Fibroblast of lung (primary cell): ENCODE data around the gene LIN37. TPM values are rescaled to one million over a fixed set of nuclear protein-coding genes. Genes with fewer than 3 reads are reported as not detected.

Experiments used
- DNase-seq, 2 donors: peaks; one replicate each; pipeline versions ENCODE4 v3.0.0 to v3.0.0-alpha.2; 2010; ENCODE audit warnings: low read depth in 2 of 2
- H2AFZ ChIP-seq: 2 replicates; pipeline ENCODE4 v1.5.1; 2012; ENCODE audit warnings: low read length, control low read depth, inconsistent platforms
- H3K27ac ChIP-seq: 2 replicates; pipeline ENCODE4 v1.5.1; 2011; ENCODE audit warnings: low read length, control low read depth; ENCODE audit not compliant: insufficient read depth
- H3K27me3 ChIP-seq: 2 replicates; pipeline ENCODE4 v1.5.1; 2011; ENCODE audit warnings: mild to moderate bottlenecking, low read length; ENCODE audit not compliant: control insufficient read depth, insufficient read depth
- H3K36me3 ChIP-seq: 2 replicates; pipeline ENCODE4 v1.5.1; 2011; ENCODE audit warnings: low read length; ENCODE audit not compliant: control insufficient read depth, insufficient read depth
- H3K4me1 ChIP-seq: 2 replicates; pipeline ENCODE4 v1.5.1; 2011; ENCODE audit warnings: low read length; ENCODE audit not compliant: control insufficient read depth, insufficient read depth; ENCODE audit errors: extremely low read depth
- H3K4me2 ChIP-seq: 2 replicates; pipeline ENCODE4 v1.5.1; 2011; ENCODE audit warnings: low read length, control low read depth; ENCODE audit not compliant: insufficient read depth; ENCODE audit errors: extremely low read depth
- H3K4me3 ChIP-seq, 4 experiments: fragments of 200-600 bp in 1 of 4; sonication (generic) in 1 of 4; replicated peaks in 1 of 4; 2 replicates each; pipeline ENCODE4 v1.5.1; 2011 to 2016; ENCODE audit warnings: low read length in 4 of 4, low read depth in 3 of 4, mild to moderate bottlenecking in 3 of 4, control low read depth in 2 of 4, inconsistent platforms in 1 of 4, mixed read lengths in 1 of 4; ENCODE audit not compliant: insufficient read depth in 1 of 4; ENCODE audit errors: control extremely low read depth in 1 of 4
- H3K79me2 ChIP-seq: 2 replicates; pipeline ENCODE4 v1.5.1; 2012; ENCODE audit warnings: mild to moderate bottlenecking, low read length, inconsistent platforms; ENCODE audit not compliant: control insufficient read depth, insufficient read depth
- H3K9ac ChIP-seq: 2 replicates; pipeline ENCODE4 v1.5.1; 2011; ENCODE audit warnings: mild to moderate bottlenecking, low read length, control low read depth; ENCODE audit not compliant: insufficient read depth
- H3K9me3 ChIP-seq: 2 replicates; pipeline ENCODE4 v1.5.1; 2012; ENCODE audit warnings: low read depth, low read length; ENCODE audit not compliant: control insufficient read depth, insufficient read depth
- H4K20me1 ChIP-seq: 2 replicates; pipeline ENCODE4 v1.5.1; 2011; ENCODE audit warnings: low read length; ENCODE audit not compliant: control insufficient read depth, insufficient read depth; ENCODE audit errors: extremely low read depth
- EZH2 ChIP-seq: IDR thresholded peaks from 2 replicates; pipeline ENCODE4 v1.5.1; 2012; ENCODE audit warnings: low read length, control low read depth, mild to moderate bottlenecking; ENCODE audit errors: missing control alignments
- polyA plus RNA-seq, 2 donors: library from polyadenylated mRNA; depleted of rRNA in 1 of 2; stranded (reverse) in 1 of 2; unstranded in 1 of 2; fragments of >200 nt; gene quantifications; 2 replicates each; pipeline ENCODE4 v1.2.1, GENCODE V29; 2011 to 2012; ENCODE audit warnings: missing spikeins in 1 of 2
- total RNA-seq: library from RNA; depleted of rRNA; stranded (reverse); fragments of >200 nt; gene quantifications from 2 replicates; pipeline ENCODE4 v1.2.1, GENCODE V29; 2014
- TF ChIP-seq, protein P1 (sequence below), 2 donors: IDR thresholded peaks in 1 of 2; conservative IDR thresholded peaks in 1 of 2; 1 replicate in 1 of 2; 2 replicates in 1 of 2; pipeline ENCODE4 v1.5.1; 2011 to 2012; ENCODE audit warnings: low read length in 2 of 2, control low read depth in 1 of 2, inconsistent platforms in 1 of 2, low read depth in 1 of 2, mild to moderate bottlenecking in 1 of 2

LIN37 gene
- total and polyA plus RNA-seq, 2 donors (not counting 1 experiment from before 2014, with no cell fraction given) = 6.4 to 10.3 TPM

DNA sequence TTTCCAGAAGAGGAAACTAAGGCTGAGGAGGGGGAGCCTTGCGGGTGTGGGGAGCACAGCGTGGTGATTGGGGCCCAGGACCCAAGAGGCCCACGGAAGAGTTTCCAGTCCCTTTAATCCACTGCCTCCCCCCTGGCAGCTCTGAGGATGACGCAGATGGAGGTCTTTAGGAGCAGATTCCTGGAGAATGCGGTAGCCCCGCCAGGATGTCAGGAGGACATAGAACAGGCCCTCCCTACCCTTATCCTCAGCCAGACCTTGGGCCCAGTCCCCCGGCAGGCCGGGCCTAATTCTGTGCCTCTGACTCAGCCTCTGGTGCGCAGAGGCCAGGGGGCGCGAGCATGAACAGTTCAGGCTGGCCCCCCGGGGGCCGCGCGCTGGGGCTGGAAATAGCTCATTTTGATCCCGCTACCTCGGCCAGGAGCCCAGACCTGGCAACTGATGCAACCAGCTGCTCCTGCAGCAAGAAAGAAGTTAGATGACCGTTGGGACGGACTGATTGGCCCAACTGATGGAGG lies 8.9 kb downstream of the LIN37 start:
- H3K36me3 ChIP-seq = peaks cover 30% of the 10 kb centered on the region
- TF ChIP-seq, protein P1, sequence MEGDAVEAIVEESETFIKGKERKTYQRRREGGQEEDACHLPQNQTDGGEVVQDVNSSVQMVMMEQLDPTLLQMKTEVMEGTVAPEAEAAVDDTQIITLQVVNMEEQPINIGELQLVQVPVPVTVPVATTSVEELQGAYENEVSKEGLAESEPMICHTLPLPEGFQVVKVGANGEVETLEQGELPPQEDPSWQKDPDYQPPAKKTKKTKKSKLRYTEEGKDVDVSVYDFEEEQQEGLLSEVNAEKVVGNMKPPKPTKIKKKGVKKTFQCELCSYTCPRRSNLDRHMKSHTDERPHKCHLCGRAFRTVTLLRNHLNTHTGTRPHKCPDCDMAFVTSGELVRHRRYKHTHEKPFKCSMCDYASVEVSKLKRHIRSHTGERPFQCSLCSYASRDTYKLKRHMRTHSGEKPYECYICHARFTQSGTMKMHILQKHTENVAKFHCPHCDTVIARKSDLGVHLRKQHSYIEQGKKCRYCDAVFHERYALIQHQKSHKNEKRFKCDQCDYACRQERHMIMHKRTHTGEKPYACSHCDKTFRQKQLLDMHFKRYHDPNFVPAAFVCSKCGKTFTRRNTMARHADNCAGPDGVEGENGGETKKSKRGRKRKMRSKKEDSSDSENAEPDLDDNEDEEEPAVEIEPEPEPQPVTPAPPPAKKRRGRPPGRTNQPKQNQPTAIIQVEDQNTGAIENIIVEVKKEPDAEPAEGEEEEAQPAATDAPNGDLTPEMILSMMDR (conservative IDR thresholded peaks at IDR 0.05 in 1 of 2, IDR thresholded peaks at IDR 0.05 in 1 of 2; ENCODE audit: low read depth in 1 of 2, low read length in 2 of 2) = no peak
- TF ChIP-seq EZH2 = no peak
- H3K9me3 ChIP-seq = no peaks in the 10 kb centered on the region
- DNase-seq = peak; percentile 96 to 98
- no peaks in the 10 kb centered on the region for H3K27me3 ChIP-seq
- H3K4me2 ChIP-seq = peak overlapping the region; percentile 76
- peak overlapping the region in 3 of 4 experiments; percentile 73 to 87 (median 83) for H3K4me3 ChIP-seq
- H4K20me1 ChIP-seq = no peaks in the 10 kb centered on the region
- H2AFZ ChIP-seq = no peak overlapping the region
- peak overlapping the region; percentile 99 for H3K27ac ChIP-seq
- H3K9ac ChIP-seq = peak overlapping the region; percentile 94
- peaks cover 23% of the 10 kb centered on the region for H3K79me2 ChIP-seq
- H3K4me1 ChIP-seq = peaks cover 17% of the 10 kb centered on the region

DNA sequence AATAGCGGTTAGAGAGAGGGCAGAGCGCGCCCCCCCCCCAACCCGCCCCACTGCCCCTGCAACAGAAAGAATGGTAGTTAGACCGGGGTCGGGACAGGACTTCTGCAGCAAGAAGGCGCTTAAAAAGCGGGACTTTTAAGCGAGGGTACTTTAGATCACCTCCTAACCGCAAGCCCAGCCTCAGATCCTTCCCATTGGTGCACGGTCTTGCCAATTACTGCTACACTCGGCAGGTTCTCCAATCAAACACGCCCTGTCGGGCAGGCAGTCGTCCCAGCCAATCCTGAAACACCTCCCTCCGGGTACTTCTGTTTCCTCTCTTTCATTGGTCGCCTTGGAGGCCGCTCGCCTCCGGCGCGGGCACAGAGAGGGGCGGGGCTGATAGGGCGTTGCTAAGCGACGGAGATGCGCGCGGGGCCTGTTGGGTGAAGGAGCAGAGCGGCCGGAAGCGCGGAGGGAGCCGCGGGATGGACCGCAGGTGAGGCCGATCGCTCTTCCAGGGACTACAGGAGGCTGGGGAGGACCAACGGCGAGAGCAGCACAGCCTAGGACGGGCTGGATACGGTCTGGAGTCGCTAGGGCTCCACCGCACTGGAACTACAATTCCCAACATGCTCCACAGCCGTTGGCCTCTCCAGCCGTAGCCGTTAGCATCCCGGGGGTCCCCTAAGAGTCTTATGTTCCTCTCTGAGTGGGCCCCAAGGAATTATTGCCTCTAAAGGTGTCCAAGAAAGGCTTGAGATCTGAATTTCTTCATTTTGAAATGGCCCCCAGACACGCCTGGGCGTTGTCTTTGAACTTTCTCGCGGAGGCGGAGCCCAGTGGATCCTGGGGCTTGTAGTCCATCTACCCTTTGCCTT lies 9.6 kb downstream of the LIN37 start, which contains the start of gene PROSER3:
Gene PROSER3, plus strand, starts transcription at position 428 of the 860 bp plus-strand sequence. Its CDS starts 40 bp downstream, at position 468.
- Histone ChIP-seq H2AFZ (peak within 1 kb of the TSS; percentile 73), H3K4me1 (peaks cover 17% of the 10 kb centered on the region), H3K27me3 (no peaks in the 10 kb centered on the region), H3K9me3 (no peaks in the 10 kb centered on the region), H3K9ac (peak within 1 kb of the TSS; percentile 94), H3K4me3 (peak within 1 kb of the TSS; percentile 85 to 98 (median 86)), H4K20me1 (no peaks in the 10 kb centered on the region), H3K79me2 (peaks cover 23% of the 10 kb centered on the region), H3K27ac (peak within 1 kb of the TSS; percentile 99), H3K36me3 (peaks cover 23% of the 10 kb centered on the region), H3K4me2 (peak within 1 kb of the TSS; percentile 76)
- TF ChIP-seq EZH2 = no peak
- TF ChIP-seq, protein P1 (conservative IDR thresholded peaks at IDR 0.05 in 1 of 2, IDR thresholded peaks at IDR 0.05 in 1 of 2; ENCODE audit: low read depth in 1 of 2, low read length in 2 of 2) = no peak
- peak; percentile 100 for DNase-seq

DNA sequence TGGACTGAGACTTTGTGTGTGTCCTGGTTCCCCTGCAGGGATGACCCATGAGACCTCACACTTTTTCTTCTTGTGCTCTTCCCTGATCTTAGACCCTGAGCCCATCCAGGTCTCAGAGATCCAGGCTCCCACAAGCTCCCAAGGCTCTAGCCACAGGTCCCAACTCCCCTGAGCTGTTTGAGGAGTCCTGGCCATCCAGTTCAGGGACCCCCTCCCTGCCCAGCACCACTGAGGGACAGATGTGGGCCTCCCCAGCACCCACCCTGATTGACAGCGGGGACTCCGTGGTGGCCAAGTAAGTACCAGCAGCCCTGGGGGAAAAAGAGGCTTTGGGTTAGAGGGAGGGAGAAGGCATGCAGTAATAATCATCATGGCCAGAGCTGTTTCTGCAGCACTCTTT lies 11.3 kb downstream of the LIN37 start:
- TF ChIP-seq, protein P1 (conservative IDR thresholded peaks at IDR 0.05 in 1 of 2, IDR thresholded peaks at IDR 0.05 in 1 of 2; ENCODE audit: low read depth in 1 of 2, low read length in 2 of 2) = no peak
- no peak for TF ChIP-seq EZH2
- no peak overlapping the region for H2AFZ ChIP-seq
- H3K4me2 ChIP-seq = no peak overlapping the region
- H3K9ac ChIP-seq = no peak overlapping the region
- no peaks in the 10 kb centered on the region for H4K20me1 ChIP-seq
- DNase-seq = no peak
- H3K4me1 ChIP-seq = peaks cover 17% of the 10 kb centered on the region
- H3K79me2 ChIP-seq = peaks cover 23% of the 10 kb centered on the region
- no peaks in the 10 kb centered on the region for H3K27me3 ChIP-seq
- H3K27ac ChIP-seq = peak overlapping the region; percentile 8
- H3K9me3 ChIP-seq = no peaks in the 10 kb centered on the region
- peak overlapping the region in 1 of 4 experiments; percentile 98 for H3K4me3 ChIP-seq
- H3K36me3 ChIP-seq = peaks cover 17% of the 10 kb centered on the region
